HepG2 (cell line): ENCODE data around the gene RAD51D. TPM values are rescaled to one million over a fixed set of nuclear protein-coding genes. Genes with fewer than 3 reads are reported as not detected.
A peak's percentile ranks its signal among the peaks of the same experiment; 100 is the strongest.

Experiments
- ARNT ChIP-seq: fragments of 450-650 bp; IDR thresholded peaks from 2 replicates; pipeline ENCODE4 v1.6.1; 2017
- EEA1 ChIP-seq: sonication (generic); formaldehyde crosslinking; IDR thresholded peaks from 2 replicates; pipeline ENCODE4 v1.5.1; 2020; ENCODE audit warnings: mild to moderate bottlenecking, missing genetic modification reagents, borderline replicate concordance
- FOSL2 ChIP-seq: sonication (generic); formaldehyde crosslinking; IDR thresholded peaks from 2 replicates; pipeline ENCODE4 v1.4.0; 2020; ENCODE audit warnings: missing genetic modification reagents
- GABPA ChIP-seq, 2 experiments: IDR thresholded peaks; 2 replicates each; pipeline ENCODE4 v1.6.1; 2011 to 2016; ENCODE audit warnings: low read depth in 2 of 2, low read length in 1 of 2, missing biosample characterization in 1 of 2, missing genetic modification characterization in 1 of 2
- KDM5A ChIP-seq: fragments of 200-600 bp; sonication (generic); IDR thresholded peaks from 2 replicates; pipeline ENCODE4 v1.7.0; 2018; ENCODE audit warnings: antibody characterized with exemption, mild to moderate bottlenecking, low read length, borderline replicate concordance
- MAFK ChIP-seq, 2 experiments: IDR thresholded peaks in 1 of 2; conservative IDR thresholded peaks in 1 of 2; 2 replicates each; pipeline ENCODE4 v1.6.1; 2011; ENCODE audit warnings: improper control_type of control experiment in 2 of 2, low read length in 2 of 2
- NR0B2 ChIP-seq: sonication (generic); formaldehyde crosslinking; IDR thresholded peaks from 2 replicates; pipeline ENCODE4 v1.4.0; 2020; ENCODE audit warnings: mild to moderate bottlenecking, missing genetic modification reagents
- POLR2A ChIP-seq, 2 experiments: IDR thresholded peaks; 2 replicates each; pipeline ENCODE4 v1.6.1; 2011; ENCODE audit warnings: low read depth in 2 of 2, low read length in 2 of 2, mild to moderate bottlenecking in 1 of 2, moderate library complexity in 1 of 2; ENCODE audit not compliant: insufficient read depth in 1 of 2
- SP5 ChIP-seq: IDR thresholded peaks from 2 replicates; pipeline ENCODE4 v1.6.1; 2016; ENCODE audit warnings: low read depth, borderline replicate concordance
- SRSF9 ChIP-seq: fragments of 200-400 bp; formaldehyde crosslinking; IDR thresholded peaks from 2 replicates; pipeline ENCODE4 v1.6.1; 2018; ENCODE audit warnings: borderline replicate concordance, mild to moderate bottlenecking, low read depth, low read length; ENCODE audit not compliant: insufficient read depth, poor library complexity, severe bottlenecking
- SSRP1 ChIP-seq: IDR thresholded peaks from 2 replicates; pipeline ENCODE4 v1.6.1; 2016; ENCODE audit warnings: control low read depth
- ZFP82 ChIP-seq: sonication (generic); formaldehyde crosslinking; IDR thresholded peaks from 2 replicates; pipeline ENCODE4 v1.5.1; 2020; ENCODE audit warnings: mild to moderate bottlenecking, missing genetic modification reagents, borderline replicate concordance
- ZFP91 ChIP-seq: sonication (generic); formaldehyde crosslinking; IDR thresholded peaks from 2 replicates; pipeline ENCODE4 v1.9.0; 2022; ENCODE audit warnings: missing genetic modification reagents, mild to moderate bottlenecking, borderline replicate concordance
- ZNF292 ChIP-seq: sonication (generic); formaldehyde crosslinking; IDR thresholded peaks from 2 replicates; pipeline ENCODE4 v1.8.1; 2022; ENCODE audit warnings: mild to moderate bottlenecking, low read depth, missing genetic modification reagents, borderline replicate concordance
- ZUFSP ChIP-seq: sonication (generic); formaldehyde crosslinking; IDR thresholded peaks from 2 replicates; pipeline ENCODE4 v1.9.0; 2021; ENCODE audit warnings: missing genetic modification reagents, mild to moderate bottlenecking, borderline replicate concordance
- polyA plus RNA-seq, 8 experiments: library from polyadenylated mRNA; depleted of rRNA in 3 of 8; stranded (reverse) in 7 of 8; unstranded in 1 of 8; fragments of >200 nt; fragmentation: Illumina TruSeq in 4 of 8; extraction: Trizol in 4 of 8; gene quantifications; 2 replicates each; pipeline versions ENCODE4 v1.2.1 to v1.2.3, GENCODE V29; 2011 to 2016; ENCODE audit warnings: low read depth in 4 of 8, missing spikeins in 1 of 8, mixed read lengths in 1 of 8; ENCODE audit not compliant: insufficient read depth in 1 of 8
- total RNA-seq, 5 experiments: library from RNA; depleted of rRNA; stranded (reverse); fragments of >200 nt; fragmentation: Illumina TruSeq; extraction: Trizol; gene quantifications; 2 replicates each; pipeline ENCODE4 v1.2.3, GENCODE V29; 2016; ENCODE audit warnings: low read depth in 1 of 5
- TF ChIP-seq, protein P1 (sequence below): sonication (generic); formaldehyde crosslinking; IDR thresholded peaks from 2 replicates; pipeline ENCODE4 v1.4.0; 2020; ENCODE audit warnings: low read depth, missing genetic modification reagents
- TF ChIP-seq, protein P2 (sequence below): sonication (generic); formaldehyde crosslinking; conservative IDR thresholded peaks from 2 replicates; pipeline ENCODE4 v1.4.0; 2020; ENCODE audit warnings: missing genetic modification reagents

Gene RAD51D
- total and polyA plus RNA-seq, 2 of the 13 experiments (the other 11 are each of a cell fraction or from before 2014, with no cell fraction given): 6.7 to 13.1 TPM

DNA sequence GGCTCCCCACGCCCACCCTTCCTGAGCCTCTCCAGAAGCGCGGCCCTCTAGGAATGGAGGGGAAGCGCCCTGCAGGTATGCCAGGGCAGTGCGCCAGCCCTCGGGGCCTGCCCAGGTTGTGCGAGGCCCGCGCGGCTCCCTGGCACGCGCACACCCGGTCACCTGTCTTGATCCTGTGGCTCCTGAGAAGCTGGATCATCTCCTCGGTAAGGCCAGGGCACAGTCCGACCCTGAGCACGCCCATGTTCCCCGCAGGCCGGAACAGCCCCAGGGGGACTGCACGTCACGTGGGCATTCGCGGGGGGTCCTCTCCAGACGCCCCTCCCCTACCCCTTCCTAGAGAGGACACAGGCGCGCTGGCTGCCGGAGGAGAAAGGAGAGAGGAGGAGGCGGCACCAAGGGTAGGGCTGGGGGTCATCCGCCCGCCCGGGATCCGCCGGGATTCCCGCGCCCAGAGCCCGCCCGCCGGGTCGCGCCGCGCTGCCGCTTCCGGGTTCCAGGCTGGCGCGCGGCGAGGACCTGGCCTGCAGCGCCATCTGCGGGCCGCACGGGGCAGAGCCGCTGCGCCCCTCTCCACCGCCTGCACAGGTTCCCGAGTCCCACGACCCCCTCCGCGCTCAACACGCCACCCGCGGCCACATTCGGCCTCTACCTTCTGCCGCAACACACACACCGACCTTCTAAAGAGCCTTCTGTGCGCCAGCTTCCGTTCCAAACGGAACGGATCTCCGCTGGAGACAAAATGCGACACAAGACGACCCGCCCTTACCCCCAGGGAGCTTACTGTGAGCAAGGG is at the start of gene RAD51D (continued):
- TF ChIP-seq NR0B2 (CRISPR knock-in tag) (no peak), FOSL2 (CRISPR knock-in tag) (no peak), ZFP91 (CRISPR knock-in tag) (peak; percentile 78; the same call in 1 of the 2 replicates), EEA1 (peak; percentile 54; the same call in 1 of the 2 replicates), ZNF292 (CRISPR knock-in tag) (no peak), SSRP1 (CRISPR knock-in tag) (no peak), SP5 (no peak), ARNT (no peak), POLR2A (IDR thresholded peaks at IDR 0.05; ENCODE audit: insufficient read depth in 1 of 2, low read depth in 2 of 2, low read length in 2 of 2) (peak in 1 of 2 experiments; percentile 61; a peak in 3 of 4 replicates), GABPA (IDR thresholded peaks at IDR 0.05; ENCODE audit: low read depth, low read length) (peak; percentile 39; the same call in 1 of the 2 replicates), GABPA (CRISPR knock-in tag; IDR thresholded peaks at IDR 0.05; ENCODE audit: low read depth) (peak; percentile 47; the same call in 1 of the 2 replicates), ZFP82 (CRISPR knock-in tag) (no peak), MAFK (conservative IDR thresholded peaks at IDR 0.05 in 1 of 2, IDR thresholded peaks at IDR 0.05 in 1 of 2; ENCODE audit: low read length in 2 of 2) (no peak), KDM5A (no peak), ZUFSP (CRISPR knock-in tag) (no peak), SRSF9 (no peak)
- TF ChIP-seq, protein P1, sequence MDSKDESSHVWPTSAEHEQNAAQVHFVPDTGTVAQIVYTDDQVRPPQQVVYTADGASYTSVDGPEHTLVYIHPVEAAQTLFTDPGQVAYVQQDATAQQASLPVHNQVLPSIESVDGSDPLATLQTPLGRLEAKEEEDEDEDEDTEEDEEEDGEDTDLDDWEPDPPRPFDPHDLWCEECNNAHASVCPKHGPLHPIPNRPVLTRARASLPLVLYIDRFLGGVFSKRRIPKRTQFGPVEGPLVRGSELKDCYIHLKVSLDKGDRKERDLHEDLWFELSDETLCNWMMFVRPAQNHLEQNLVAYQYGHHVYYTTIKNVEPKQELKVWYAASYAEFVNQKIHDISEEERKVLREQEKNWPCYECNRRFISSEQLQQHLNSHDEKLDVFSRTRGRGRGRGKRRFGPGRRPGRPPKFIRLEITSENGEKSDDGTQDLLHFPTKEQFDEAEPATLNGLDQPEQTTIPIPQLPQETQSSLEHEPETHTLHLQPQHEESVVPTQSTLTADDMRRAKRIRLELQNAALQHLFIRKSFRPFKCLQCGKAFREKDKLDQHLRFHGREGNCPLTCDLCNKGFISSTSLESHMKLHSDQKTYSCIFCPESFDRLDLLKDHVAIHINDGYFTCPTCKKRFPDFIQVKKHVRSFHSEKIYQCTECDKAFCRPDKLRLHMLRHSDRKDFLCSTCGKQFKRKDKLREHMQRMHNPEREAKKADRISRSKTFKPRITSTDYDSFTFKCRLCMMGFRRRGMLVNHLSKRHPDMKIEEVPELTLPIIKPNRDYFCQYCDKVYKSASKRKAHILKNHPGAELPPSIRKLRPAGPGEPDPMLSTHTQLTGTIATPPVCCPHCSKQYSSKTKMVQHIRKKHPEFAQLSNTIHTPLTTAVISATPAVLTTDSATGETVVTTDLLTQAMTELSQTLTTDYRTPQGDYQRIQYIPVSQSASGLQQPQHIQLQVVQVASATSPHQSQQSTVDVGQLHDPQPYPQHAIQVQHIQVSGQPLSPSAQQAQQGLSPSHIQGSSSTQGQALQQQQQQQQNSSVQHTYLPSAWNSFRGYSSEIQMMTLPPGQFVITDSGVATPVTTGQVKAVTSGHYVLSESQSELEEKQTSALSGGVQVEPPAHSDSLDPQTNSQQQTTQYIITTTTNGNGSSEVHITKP: no peak
- TF ChIP-seq, protein P2, sequence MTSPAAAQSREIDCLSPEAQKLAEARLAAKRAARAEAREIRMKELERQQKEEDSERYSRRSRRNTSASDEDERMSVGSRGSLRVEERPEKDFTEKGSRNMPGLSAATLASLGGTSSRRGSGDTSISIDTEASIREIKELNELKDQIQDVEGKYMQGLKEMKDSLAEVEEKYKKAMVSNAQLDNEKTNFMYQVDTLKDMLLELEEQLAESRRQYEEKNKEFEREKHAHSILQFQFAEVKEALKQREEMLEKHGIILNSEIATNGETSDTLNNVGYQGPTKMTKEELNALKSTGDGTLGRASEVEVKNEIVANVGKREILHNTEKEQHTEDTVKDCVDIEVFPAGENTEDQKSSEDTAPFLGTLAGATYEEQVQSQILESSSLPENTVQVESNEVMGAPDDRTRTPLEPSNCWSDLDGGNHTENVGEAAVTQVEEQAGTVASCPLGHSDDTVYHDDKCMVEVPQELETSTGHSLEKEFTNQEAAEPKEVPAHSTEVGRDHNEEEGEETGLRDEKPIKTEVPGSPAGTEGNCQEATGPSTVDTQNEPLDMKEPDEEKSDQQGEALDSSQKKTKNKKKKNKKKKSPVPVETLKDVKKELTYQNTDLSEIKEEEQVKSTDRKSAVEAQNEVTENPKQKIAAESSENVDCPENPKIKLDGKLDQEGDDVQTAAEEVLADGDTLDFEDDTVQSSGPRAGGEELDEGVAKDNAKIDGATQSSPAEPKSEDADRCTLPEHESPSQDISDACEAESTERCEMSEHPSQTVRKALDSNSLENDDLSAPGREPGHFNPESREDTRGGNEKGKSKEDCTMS (CRISPR knock-in tag): no peak
